SW480 (cell line): ENCODE results near the gene DNAH1.
A peak's percentile ranks its signal among the peaks of the same experiment; 100 is the strongest.

ENCODE experiments used
- DNase-seq: peaks from one replicate; pipeline ENCODE4 v3.0.0-alpha.2; 2016; ENCODE audit warnings: low spot score

The DNAH1 gene

DNA sequence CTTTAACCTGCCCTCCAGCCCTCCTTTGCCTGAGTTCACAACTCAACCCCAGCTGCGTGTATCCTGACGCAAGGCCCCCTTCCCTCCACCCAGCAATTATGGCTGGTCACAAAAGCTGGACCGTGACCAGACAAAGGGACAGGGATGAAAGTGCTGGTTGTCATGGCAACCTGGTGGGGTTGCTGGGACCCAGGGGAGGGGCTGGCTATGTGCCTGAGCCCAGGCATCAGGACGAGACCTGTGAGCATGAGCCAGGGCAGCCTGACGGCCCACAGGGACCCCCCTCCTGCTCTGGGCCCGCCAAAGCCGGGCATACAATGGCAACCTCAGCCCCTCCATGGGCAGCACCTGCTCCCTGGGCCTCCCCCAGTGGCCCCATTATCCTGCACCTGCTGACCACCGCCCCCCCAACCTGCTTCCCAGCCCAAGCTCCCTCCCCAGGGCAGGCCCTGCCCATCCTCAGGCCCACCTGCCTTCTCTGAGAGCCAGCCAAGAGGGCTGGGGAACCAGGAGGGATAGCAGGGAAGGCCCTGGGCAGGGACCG lies 4.5 kb upstream of the DNAH1 start:
- no peak for DNase-seq

DNA sequence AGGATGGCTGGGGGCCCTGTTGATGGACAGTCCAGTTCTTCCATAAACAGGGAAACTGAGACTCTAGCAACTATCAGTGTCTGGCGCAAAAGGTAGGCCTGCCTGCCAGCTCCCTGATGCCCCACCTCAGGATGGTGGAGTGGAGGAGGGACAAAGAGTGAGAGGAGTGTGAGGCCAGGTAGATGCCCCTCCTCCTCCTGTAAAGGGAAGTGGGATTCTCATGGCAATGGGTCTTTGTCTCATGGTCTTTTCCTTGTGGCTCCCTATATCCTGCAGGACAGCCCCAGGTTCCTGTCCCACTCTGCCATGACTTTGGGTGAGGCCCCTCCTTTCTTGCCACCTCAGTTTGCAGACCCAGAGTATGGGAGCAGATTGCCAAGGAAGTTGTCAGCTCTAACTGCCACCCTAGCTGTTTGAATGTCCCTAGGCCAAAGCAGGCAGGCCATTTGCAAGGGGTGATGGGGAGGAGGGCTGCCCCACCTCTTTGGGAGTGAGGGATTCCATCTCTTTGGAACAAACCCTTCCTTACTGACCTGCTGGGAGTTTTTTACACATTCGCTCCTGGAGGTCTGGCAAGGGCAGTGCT lies 2.8 kb upstream of the DNAH1 start:
- no peak for DNase-seq

GRCh38 chr3:52313774-52314188 lies 2.3 kb upstream of the DNAH1 start:
- DNase-seq: peak; percentile 41

DNA sequence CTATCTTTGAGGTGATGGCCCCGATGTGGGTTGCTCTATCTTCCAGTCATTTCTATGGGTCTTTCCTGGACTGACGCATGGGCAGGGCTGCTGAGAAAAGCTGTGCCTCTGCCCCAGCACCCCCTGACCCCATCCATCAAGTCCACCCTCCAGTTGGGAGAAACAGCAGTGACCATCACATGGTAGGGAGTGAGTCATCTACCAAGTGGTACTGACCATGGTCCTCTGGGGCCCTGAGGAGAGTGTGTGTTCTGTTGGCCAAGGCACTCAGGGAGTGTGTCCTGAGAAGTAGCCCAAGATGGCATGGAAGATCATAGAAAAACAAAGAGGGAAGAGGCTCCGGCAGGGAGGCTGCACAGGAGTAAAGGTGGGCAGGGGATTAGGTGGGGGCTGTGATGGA lies 1.6 kb upstream of the DNAH1 start:
- no peak for DNase-seq

GRCh38 chr3:52315006-52315405 lies 1.1 kb upstream of the DNAH1 start:
- no peak for DNase-seq

- peak; percentile 32 for DNase-seq
These were observed 1.3 kb downstream of the DNAH1 start for GRCh38 chr3:52317208-52318000.

- DNase-seq: no peak
These were observed 2.2 kb downstream of the DNAH1 start for GRCh38 chr3:52318186-52318816.

DNA sequence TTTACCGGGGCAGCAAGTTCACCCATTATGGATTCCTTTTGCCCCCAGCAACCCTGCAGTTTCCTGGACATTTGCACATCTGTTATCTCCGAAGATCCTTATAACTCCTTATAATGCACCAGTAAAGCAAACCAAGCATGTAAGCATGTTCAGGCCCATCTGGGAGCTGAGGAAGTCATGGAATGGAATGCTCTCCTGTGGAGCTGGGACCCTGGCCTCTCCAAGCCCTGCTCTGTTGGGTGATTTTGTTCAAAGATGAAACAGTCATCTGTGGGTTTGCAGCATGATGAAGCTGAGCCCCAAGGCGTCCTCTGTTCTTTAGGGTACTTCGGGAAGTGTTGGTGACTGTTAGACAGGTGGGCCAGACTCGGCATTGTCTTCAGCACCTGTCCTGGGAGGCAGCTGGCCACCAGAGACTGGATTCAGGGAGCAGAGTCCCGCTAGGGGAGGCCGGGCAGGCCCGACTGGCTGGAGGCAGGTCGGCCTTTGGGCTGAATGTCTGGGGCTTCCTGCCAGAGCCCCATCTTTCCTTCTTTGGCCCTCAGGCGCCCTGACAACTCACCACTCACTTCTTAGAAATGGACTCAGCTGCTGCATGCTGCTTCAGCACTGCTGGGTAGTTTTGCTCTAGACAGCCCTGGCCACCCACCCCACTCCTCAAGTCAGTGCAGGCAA lies 3.9 kb downstream of the DNAH1 start:
- DNase-seq: no peak

DNA sequence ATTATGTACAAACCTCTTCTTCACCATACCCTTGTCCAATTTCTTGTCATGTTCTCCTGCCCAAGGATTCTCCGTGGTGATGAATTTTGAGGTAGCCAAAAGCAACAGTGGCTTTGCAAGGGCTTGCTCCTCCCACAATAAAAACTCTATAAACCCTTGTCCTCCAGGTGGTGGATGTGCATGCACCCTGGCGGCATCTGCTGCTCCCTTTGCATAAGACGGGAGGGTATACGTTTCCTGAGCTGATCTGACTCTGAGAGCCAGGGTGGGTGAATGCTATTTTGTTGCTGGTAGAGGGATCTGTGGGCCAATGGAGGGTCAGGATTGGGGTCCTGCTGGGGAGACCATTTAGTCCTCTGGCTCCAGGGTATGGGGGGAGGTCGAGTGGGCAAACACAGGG lies 5.4 kb downstream of the DNAH1 start:
- DNase-seq: no peak

- no peak for DNase-seq
These were observed 6.3 kb downstream of the DNAH1 start for GRCh38 chr3:52322466-52322865.

DNA sequence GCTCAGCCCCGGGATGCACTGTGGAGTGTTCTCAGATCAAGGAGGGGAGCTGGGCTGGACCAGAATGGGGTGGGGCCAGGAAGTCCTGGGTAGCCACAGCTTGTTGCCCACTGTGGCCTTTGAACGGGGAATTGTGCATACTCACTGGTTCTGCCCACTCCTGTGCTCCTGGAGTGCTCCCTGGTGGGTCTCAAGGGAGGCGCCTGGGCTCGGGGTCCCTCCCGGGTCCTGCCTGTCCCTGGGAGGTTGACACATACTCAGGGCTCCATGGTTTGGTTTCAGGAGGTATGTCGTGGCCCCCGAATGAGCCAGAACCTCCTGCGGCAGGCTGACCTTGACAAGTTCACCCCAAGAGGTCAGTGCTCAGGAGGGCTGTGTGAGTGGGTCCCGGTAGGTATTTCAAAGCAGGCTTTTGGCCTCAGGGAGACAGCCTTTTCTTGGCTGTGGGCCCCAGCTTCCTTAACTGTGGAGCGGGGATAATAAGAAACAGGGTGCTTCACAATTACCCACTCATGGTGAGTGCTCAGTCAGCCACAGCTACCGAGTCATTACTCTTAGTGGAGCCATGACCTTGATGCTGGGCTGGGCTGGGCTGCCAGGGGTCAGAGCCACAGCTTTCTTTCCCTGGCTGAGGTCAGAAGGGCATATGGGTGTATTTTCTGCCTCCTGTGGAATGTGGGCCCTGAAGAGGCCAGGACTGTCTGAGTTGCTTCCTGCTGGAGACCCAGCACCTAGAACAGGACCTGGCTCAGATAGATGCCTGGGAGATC lies 7.6 kb downstream of the DNAH1 start:
- DNase-seq: no peak

GRCh38 chr3:52324676-52325075 lies 8.6 kb downstream of the DNAH1 start:
- no peak for DNase-seq

DNA sequence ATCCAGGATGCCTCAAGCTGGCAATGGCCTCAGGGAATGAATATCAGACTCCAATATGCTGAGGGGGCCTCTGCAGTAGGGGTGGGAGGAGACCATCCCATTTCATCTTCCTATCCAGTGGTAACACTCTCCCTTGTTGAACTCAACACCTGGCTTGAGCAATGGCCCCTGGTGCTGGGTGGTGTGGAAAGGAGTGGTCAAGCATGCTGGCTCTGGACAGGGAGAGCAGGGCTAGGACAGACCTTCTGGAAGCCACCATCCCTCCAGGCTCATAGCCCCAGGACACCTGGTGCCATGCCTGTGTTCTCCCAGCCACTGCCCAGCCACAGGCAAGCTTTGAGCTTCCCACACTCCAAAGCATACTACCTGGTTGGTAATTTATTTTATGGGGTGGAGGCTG lies 9.6 kb downstream of the DNAH1 start:
- DNase-seq: no peak

GRCh38 chr3:52326976-52327375 lies 10.9 kb downstream of the DNAH1 start:
- DNase-seq: no peak

DNA sequence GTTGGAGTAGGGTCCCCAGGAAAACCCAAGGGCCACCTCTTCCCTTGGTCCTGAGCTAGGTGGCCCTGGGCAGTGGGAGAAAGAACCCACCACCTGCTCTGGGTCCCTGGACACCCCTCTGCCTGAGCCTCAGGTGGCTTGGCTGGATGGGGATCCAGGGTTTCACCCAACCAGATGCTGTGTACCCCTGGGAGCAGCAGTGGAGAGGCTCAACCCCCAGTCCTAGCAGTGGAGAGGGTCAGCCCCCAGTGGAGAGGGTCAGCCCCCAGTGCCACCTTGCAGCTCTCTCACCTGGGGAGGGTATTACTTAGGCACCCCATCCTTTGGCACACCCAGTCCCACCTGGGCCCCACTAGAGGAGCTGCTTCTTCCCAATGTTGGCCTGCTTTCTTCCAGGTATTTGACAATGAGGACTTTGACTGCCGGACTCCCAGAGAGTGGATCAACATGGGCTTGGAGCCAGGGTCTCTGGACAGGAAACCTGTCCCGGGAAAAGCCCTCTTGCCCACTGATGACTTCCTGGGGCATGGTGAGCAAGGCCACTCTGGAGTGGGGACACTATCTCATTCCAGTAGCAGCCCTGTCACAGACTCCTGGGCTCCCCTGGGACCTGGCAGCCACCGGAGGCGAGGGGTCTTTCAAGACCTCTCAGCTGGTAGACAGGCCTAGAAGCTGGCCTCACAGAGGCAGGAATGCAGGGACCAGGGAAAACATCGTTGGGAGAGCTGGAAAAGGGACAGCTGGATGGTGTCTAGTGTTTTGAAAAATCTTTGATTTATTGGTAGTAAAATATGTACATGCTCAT lies 11.6 kb downstream of the DNAH1 start:
- no peak for DNase-seq

DNA sequence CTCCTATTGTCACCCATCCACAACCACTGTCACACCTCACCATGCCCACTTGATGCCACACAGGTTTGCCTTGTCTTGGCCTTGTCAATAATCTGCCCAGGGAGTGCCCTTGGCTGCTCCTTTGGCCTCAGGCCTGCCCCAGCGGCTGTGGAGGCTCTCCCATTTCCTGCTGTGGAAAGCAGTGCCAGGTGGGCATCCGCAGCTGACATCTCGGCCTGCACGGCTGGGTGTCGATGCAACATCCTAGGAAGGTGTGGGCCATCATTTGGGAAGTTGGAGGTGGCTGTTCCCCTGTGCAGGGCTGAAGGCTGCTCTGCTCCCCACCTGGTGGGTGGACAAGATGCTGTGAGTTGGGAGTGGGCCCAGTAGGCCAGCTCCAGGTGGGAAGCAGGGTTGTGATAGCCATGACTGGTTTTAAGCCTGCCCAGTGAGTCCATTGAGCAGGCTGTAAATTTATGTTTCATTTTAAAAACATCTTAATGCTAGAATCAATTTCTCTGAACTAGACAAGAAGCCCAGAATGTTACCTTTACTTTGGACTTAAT lies 12.5 kb downstream of the DNAH1 start:
- no peak for DNase-seq

- no peak for DNase-seq
These were observed 14.2 kb downstream of the DNAH1 start for GRCh38 chr3:52330194-52330805.

DNA sequence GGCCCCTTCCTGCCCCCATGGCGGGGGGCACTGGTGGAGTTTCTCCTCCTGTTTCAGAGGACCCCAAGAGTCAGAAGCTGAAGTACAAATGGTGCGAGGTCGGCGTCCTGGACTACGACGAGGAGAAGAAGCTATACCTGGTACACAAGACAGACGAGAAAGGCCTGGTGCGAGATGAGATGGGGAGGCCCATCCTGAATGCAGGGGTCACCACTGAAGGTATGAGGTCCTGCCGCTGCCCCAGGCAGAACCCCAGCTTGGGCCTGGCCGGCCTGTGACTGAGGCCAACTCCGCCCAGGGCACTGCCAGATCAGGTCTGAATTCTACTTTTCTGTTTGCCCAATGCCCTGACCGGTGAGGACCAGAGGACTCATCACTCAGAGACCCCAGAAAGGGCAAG lies 15.0 kb downstream of the DNAH1 start:
- no peak for DNase-seq

- DNase-seq: no peak
These were observed 15.8 kb downstream of the DNAH1 start for GRCh38 chr3:52331906-52332305.

GRCh38 chr3:52333869-52334557 lies 17.9 kb downstream of the DNAH1 start:
- DNase-seq: no peak
